ENCODE measurements around the gene ARHGEF12. TPM values are rescaled to one million over a fixed set of nuclear protein-coding genes. Genes with fewer than 3 reads are reported as not detected.
A peak's percentile ranks its signal among the peaks of the same experiment; 100 is the strongest.

Gene ARHGEF12
- polyA plus RNA-seq, 1 donor (not counting 4 experiments of a cell fraction or from before 2014, with no cell fraction given), result 28.8 TPM

GRCh38 chr11:120391854-120392253, 55.6 kb downstream of the ARHGEF12 start:
- H3K9ac ChIP-seq (ENCODE audit: control insufficient read depth, extremely low read depth, insufficient read depth, low read length), result no peak overlapping the region
- peaks cover 42% of the 10 kb centered on the region for H3K79me2 ChIP-seq (ENCODE audit: control insufficient read depth, insufficient read depth, low read length)
- DNase-seq (ENCODE audit: low read depth, low spot score) (no peak), FAIRE-seq (peak; percentile 29)
- no peaks in the 10 kb centered on the region for H3K9me3 ChIP-seq (ENCODE audit: control insufficient read depth, low read depth, low read length)
- peaks cover 0 to 3% of the 10 kb centered on the region in 2 experiments for H3K36me3 ChIP-seq (ENCODE audit: control insufficient read depth in 2 of 2, extremely low read depth in 1 of 2, insufficient read depth in 2 of 2, low read length in 2 of 2)
- no peak overlapping the region for H3K4me3 ChIP-seq (ENCODE audit: control insufficient read depth in 2 of 3, extremely low read depth in 1 of 3, insufficient read depth in 2 of 3, low read depth in 1 of 3, low read length in 3 of 3)
- dilution Hi-C loops (cut with MboI; ENCODE audit: extremely low pct_ligation_motif_present, low sequenced_read_pairs), result no loop called here
- H3K4me2 ChIP-seq (ENCODE audit: control insufficient read depth, extremely low read depth, insufficient read depth, low read depth, low read length), result no peak overlapping the region
- no peak overlapping the region for H3K27ac ChIP-seq (ENCODE audit: control insufficient read depth, insufficient read depth, low read length)
- no peak overlapping the region for H2AFZ ChIP-seq (ENCODE audit: control insufficient read depth, low read length)
- peaks cover 31% of the 10 kb centered on the region for H3K4me1 ChIP-seq (ENCODE audit: control insufficient read depth, extremely low read depth, insufficient read depth, low read length)
- no peaks in the 10 kb centered on the region for H3K27me3 ChIP-seq (ENCODE audit: control insufficient read depth, extremely low read depth, insufficient read depth, low read length)
- H3K9me1 ChIP-seq (ENCODE audit: control insufficient read depth, extremely low read depth, insufficient read depth, low read length), result no peaks in the 10 kb centered on the region
- peaks cover 4% of the 10 kb centered on the region for H4K20me1 ChIP-seq (ENCODE audit: control insufficient read depth, extremely low read depth, insufficient read depth, low read length)
- TF ChIP-seq EZH2 (IDR thresholded peaks at IDR 0.05; ENCODE audit: low read length), result no peak
- no peak for TF ChIP-seq CTCF (optimal IDR thresholded peaks at IDR 0.05 in 1 of 3, IDR thresholded peaks at IDR 0.05 in 1 of 3, conservative IDR thresholded peaks at IDR 0.05 in 1 of 3; ENCODE audit: extremely low read depth in 1 of 3, insufficient read depth in 2 of 3, low read length in 3 of 3)

GRCh38 chr11:120392314-120392713, 56.1 kb downstream of the ARHGEF12 start:
- Histone ChIP-seq H3K4me1 (ENCODE audit: control insufficient read depth, extremely low read depth, insufficient read depth, low read length) (peaks cover 31% of the 10 kb centered on the region), H3K9me3 (ENCODE audit: control insufficient read depth, low read depth, low read length) (no peaks in the 10 kb centered on the region), H2AFZ (ENCODE audit: control insufficient read depth, low read length) (no peak overlapping the region), H3K9me1 (ENCODE audit: control insufficient read depth, extremely low read depth, insufficient read depth, low read length) (no peaks in the 10 kb centered on the region), H3K27me3 (ENCODE audit: control insufficient read depth, extremely low read depth, insufficient read depth, low read length) (no peaks in the 10 kb centered on the region), H4K20me1 (ENCODE audit: control insufficient read depth, extremely low read depth, insufficient read depth, low read length) (peaks cover 4% of the 10 kb centered on the region), H3K27ac (ENCODE audit: control insufficient read depth, insufficient read depth, low read length) (no peak overlapping the region), H3K9ac (ENCODE audit: control insufficient read depth, extremely low read depth, insufficient read depth, low read length) (no peak overlapping the region), H3K79me2 (ENCODE audit: control insufficient read depth, insufficient read depth, low read length) (peaks cover 44% of the 10 kb centered on the region), H3K4me3 (ENCODE audit: control insufficient read depth in 2 of 3, extremely low read depth in 1 of 3, insufficient read depth in 2 of 3, low read depth in 1 of 3, low read length in 3 of 3) (no peak overlapping the region), H3K4me2 (ENCODE audit: control insufficient read depth, extremely low read depth, insufficient read depth, low read depth, low read length) (no peak overlapping the region), H3K36me3 (ENCODE audit: control insufficient read depth in 2 of 2, extremely low read depth in 1 of 2, insufficient read depth in 2 of 2, low read length in 2 of 2) (peaks cover 0 to 3% of the 10 kb centered on the region in 2 experiments)
- DNase-seq (ENCODE audit: low read depth, low spot score) (no peak), FAIRE-seq (no peak)
- TF ChIP-seq EZH2 (IDR thresholded peaks at IDR 0.05; ENCODE audit: low read length) (no peak), CTCF (optimal IDR thresholded peaks at IDR 0.05 in 1 of 3, IDR thresholded peaks at IDR 0.05 in 1 of 3, conservative IDR thresholded peaks at IDR 0.05 in 1 of 3; ENCODE audit: extremely low read depth in 1 of 3, insufficient read depth in 2 of 3, low read length in 3 of 3) (no peak)
- dilution Hi-C loops (cut with MboI; ENCODE audit: extremely low pct_ligation_motif_present, low sequenced_read_pairs), result no loop called here
